AG04449 (cell line): Measurements from ENCODE around the gene GLOD4.
A peak's percentile ranks its signal among the peaks of the same experiment; 100 is the strongest.
"Not testable (repeated sequence)": the region's sequence is repeated elsewhere in the genome, so short reads cannot be mapped to it uniquely, and the experiment has no call there.

Experiments
- CTCF ChIA-PET: fragments of 350-600 bp; formaldehyde crosslinking; extraction: SDS; loops from one replicate; lab custom pipeline; 2021; ENCODE audit warnings: antibody characterized with exemption; lab: Yijun Ruan, JAX
- POLR2A ChIA-PET: fragments of 400-600, 350-600 bp; formaldehyde crosslinking; extraction: SDS; loops from one replicate; lab custom pipeline; 2020; ENCODE audit warnings: antibody characterized with exemption, inconsistent platforms; lab: Yijun Ruan, JAX
- DNase-seq: peaks from one replicate; pipeline ENCODE4 v3.0.0-alpha.2; 2010; ENCODE audit warnings: low read depth, low spot score
- H3K4me3 ChIP-seq: 2 replicates; pipeline ENCODE4 v1.5.1; 2011; ENCODE audit warnings: low read depth, mild to moderate bottlenecking, control low read depth, low read length
- TF ChIP-seq, protein P1 (sequence below): IDR thresholded peaks from one replicate; pipeline ENCODE4 v1.5.1; 2011; ENCODE audit warnings: mild to moderate bottlenecking, moderate library complexity, low read length, control low read depth, inconsistent platforms; ENCODE audit not compliant: insufficient read depth; ENCODE audit errors: missing control alignments

Gene GLOD4, protein sequence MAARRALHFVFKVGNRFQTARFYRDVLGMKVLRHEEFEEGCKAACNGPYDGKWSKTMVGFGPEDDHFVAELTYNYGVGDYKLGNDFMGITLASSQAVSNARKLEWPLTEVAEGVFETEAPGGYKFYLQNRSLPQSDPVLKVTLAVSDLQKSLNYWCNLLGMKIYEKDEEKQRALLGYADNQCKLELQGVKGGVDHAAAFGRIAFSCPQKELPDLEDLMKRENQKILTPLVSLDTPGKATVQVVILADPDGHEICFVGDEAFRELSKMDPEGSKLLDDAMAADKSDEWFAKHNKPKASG

DNA sequence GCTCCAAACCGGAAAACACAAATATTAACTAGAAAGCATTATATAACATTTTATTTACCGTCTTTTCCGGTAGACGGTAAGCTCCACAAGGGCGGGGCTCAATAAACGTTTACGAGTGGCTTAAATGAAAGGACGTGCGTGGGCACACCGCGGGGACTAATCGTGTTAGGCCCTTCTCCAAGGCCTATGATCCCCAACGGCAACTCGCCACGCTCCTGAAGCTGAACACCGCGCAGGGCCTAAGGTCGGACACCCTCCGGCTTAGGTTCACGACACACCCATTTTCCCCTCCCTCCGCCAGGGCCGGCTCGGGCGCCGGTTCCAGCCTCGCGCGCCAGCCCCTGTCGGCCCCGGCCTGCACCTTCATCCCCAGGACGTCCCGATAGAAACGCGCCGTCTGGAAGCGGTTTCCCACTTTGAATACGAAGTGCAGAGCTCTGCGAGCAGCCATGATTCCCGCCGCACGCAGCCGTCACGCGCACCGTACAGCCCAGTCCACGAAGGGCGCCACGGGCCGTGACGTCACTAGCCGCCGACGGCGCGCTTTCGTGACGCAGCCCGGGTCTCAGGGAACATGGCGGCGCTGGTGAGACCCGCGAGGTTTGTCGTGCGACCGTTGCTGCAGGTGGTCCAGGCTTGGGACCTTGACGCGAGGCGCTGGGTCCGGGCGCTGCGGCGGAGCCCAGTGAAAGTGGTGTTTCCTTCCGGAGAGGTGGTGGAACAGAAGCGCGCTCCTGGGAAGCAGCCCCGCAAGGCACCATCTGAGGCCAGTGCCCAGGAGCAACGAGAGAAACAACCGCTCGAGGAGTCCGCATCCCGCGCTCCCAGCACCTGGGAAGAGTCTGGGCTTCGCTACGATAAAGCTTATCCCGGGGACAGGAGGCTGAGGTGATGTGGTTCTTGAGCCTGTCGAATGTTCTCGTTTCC, at the start of gene GLOD4, which contains the start of gene MRM3:
GLOD4 (minus strand) TSS at position 476 of the 927 bp plus-strand sequence; CDS start at position 451, 25 bp downstream.
MRM3 (plus strand) TSS at position 549 of the 927 bp plus-strand sequence; CDS start at position 575, 26 bp downstream.
- POLR2A ChIA-PET, result interaction anchor here (0.5 to 1.4 kb wide), 4 partner anchors 198 to 291 kb away, joined by 3 to 7 read pairs (median 3); partner anchors contain the start of genes NXN and TIMM22

GRCh38 chr17:830950-831349, 48.9 kb upstream of the GLOD4 start:
- POLR2A ChIA-PET, result no interaction called here

More for the DNA sequence above, at the start of gene GLOD4, which contains the start of gene MRM3:
- H3K4me3 ChIP-seq, result peak within 1 kb of the TSS; percentile 98
- CTCF ChIA-PET, result interaction anchor here (0.7 to 7.4 kb wide), 14 partner anchors 9 to 940 kb away, joined by 3 to 102 read pairs (median 5); partner anchors contain the start of genes GEMIN4, NXN and TIMM22
- DNase-seq, result no peak
- TF ChIP-seq, protein P1, sequence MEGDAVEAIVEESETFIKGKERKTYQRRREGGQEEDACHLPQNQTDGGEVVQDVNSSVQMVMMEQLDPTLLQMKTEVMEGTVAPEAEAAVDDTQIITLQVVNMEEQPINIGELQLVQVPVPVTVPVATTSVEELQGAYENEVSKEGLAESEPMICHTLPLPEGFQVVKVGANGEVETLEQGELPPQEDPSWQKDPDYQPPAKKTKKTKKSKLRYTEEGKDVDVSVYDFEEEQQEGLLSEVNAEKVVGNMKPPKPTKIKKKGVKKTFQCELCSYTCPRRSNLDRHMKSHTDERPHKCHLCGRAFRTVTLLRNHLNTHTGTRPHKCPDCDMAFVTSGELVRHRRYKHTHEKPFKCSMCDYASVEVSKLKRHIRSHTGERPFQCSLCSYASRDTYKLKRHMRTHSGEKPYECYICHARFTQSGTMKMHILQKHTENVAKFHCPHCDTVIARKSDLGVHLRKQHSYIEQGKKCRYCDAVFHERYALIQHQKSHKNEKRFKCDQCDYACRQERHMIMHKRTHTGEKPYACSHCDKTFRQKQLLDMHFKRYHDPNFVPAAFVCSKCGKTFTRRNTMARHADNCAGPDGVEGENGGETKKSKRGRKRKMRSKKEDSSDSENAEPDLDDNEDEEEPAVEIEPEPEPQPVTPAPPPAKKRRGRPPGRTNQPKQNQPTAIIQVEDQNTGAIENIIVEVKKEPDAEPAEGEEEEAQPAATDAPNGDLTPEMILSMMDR, result no peak

DNA sequence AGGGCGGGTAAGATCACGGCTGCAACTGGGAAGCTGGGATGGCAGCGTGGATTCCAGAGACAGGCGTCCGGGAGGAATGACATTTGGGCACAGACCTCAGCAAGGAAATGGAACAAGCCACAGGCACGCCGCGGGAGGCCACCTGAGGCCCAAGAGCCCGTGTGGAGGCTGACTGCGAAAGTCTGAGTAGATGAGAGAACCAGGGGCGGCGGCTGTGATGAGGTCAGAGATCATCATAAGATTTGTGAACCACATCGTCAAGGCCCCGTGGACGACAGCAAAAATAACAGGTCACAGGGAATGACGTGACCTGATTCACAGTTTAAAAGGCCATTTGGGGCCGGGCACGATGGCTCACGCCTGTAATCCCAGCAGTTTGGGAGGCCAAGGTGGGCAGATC, 48.3 kb upstream of the GLOD4 start:
- CTCF ChIA-PET, result no interaction called here
- no peak overlapping the region for H3K4me3 ChIP-seq
- DNase-seq, result no peak
- TF ChIP-seq, protein P1, result no peak
- POLR2A ChIA-PET, result no interaction called here

More at GRCh38 chr17:830950-831349, 48.9 kb upstream of the GLOD4 start:
- TF ChIP-seq, protein P1, result no peak
- CTCF ChIA-PET, result no interaction called here
- H3K4me3 ChIP-seq, result no peak overlapping the region
- no peak for DNase-seq

GRCh38 chr17:829614-830013, 47.5 kb upstream of the GLOD4 start:
- CTCF ChIA-PET, POLR2A ChIA-PET, DNase-seq, H3K4me3 ChIP-seq: not testable (repeated sequence)

GRCh38 chr17:828761-829160, 46.7 kb upstream of the GLOD4 start:
- no peak overlapping the region for H3K4me3 ChIP-seq
- CTCF ChIA-PET, result interaction anchor here (1.0 kb wide), 1 partner anchor 152 kb away, joined by 3 read pairs; no protein-coding TSS in a partner anchor
- TF ChIP-seq, protein P1, result no peak
- POLR2A ChIA-PET, result no interaction called here
- no peak for DNase-seq

DNA sequence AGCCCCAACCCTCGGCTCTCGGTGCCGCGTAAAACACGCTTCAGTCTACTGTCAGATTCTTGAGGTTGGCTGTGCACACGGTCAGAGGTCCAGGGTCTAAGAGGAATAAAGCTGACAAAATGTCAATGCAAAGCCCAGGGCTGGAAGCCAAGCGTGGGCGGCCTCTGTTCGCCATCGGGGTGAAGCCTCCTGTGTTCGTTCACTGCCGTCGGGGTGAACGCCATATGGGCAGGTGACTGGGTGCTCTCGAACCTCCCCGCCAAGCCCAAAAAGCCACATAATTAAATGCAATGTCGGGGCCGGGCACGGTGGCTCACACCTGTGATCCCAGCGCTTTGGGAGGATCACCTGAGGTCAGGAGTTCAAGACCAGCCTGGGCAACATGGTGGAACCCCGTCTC, 44.7 kb upstream of the GLOD4 start:
- no peak overlapping the region for H3K4me3 ChIP-seq
- DNase-seq, result no peak
- CTCF ChIA-PET, result no interaction called here
- TF ChIP-seq, protein P1, result no peak
- POLR2A ChIA-PET, result no interaction called here
